ENCODE results near the gene FAM13C.

- TF ChIP-seq, protein P1, sequence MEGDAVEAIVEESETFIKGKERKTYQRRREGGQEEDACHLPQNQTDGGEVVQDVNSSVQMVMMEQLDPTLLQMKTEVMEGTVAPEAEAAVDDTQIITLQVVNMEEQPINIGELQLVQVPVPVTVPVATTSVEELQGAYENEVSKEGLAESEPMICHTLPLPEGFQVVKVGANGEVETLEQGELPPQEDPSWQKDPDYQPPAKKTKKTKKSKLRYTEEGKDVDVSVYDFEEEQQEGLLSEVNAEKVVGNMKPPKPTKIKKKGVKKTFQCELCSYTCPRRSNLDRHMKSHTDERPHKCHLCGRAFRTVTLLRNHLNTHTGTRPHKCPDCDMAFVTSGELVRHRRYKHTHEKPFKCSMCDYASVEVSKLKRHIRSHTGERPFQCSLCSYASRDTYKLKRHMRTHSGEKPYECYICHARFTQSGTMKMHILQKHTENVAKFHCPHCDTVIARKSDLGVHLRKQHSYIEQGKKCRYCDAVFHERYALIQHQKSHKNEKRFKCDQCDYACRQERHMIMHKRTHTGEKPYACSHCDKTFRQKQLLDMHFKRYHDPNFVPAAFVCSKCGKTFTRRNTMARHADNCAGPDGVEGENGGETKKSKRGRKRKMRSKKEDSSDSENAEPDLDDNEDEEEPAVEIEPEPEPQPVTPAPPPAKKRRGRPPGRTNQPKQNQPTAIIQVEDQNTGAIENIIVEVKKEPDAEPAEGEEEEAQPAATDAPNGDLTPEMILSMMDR (IDR thresholded peaks at IDR 0.05; ENCODE audit: low read depth, low read length, poor library complexity, severe bottlenecking), result no peak
- no peak for TF ChIP-seq EZH2phosphoT487 (IDR thresholded peaks at IDR 0.05; ENCODE audit: borderline replicate concordance, low read length)
Measured at GRCh38 chr10:59265141-59265540, 97.2 kb downstream of the FAM13C start.

Measured in DOHH2 (cell line).